H1 (cell line): ENCODE measurements around the gene MCEMP1. TPM values are rescaled to one million over a fixed set of nuclear protein-coding genes. Genes with fewer than 3 reads are reported as not detected.
A peak's percentile ranks its signal among the peaks of the same experiment; 100 is the strongest.

Experiments
- CTCF ChIA-PET: fragments of 300-600 bp; sonication (Branson Sonifier 250); formaldehyde crosslinking; loops from one replicate; lab custom pipeline; 2021; ENCODE audit not compliant: partially characterized antibody; lab: Charles Lee
- POLR2A ChIA-PET: fragments of 300-600 bp; sonication (Branson Sonifier 250); formaldehyde crosslinking; loops from one replicate; lab custom pipeline; 2021; ENCODE audit warnings: inconsistent platforms; ENCODE audit not compliant: partially characterized antibody; lab: Charles Lee
- DNase-seq, 2 experiments: peaks; one replicate each; pipeline versions ENCODE4 v3.0.0 to v3.0.0-alpha.2; 2010 to 2022; ENCODE audit warnings: low spot score in 2 of 2, low read depth in 1 of 2, mixed read lengths in 1 of 2
- FAIRE-seq: peaks from 2 replicates; lab custom pipeline; 2011; peaks lifted over from hg19 to GRCh38; lab: Jason Lieb, UNC
- H2AFZ ChIP-seq: 2 replicates; pipeline ENCODE4 v1.8.1; 2012; ENCODE audit warnings: low read length, inconsistent platforms
- H2AK5ac ChIP-seq: 2 replicates; pipeline ENCODE4 v1.6.1; 2013; ENCODE audit warnings: low read depth, low read length
- H2BK120ac ChIP-seq: replicated peaks from 2 replicates; pipeline ENCODE3; 2013; ENCODE audit warnings: low read depth, low read length, inconsistent platforms
- H2BK12ac ChIP-seq: 2 replicates; pipeline ENCODE4 v1.6.1; 2013; ENCODE audit warnings: low read depth, low read length
- H2BK15ac ChIP-seq: 2 replicates; pipeline ENCODE4 v1.6.1; 2013; ENCODE audit warnings: low read length
- H2BK20ac ChIP-seq: 2 replicates; pipeline ENCODE4 v1.6.1; 2013; ENCODE audit warnings: low read length
- H2BK5ac ChIP-seq: 2 replicates; pipeline ENCODE4 v1.6.1; 2013; ENCODE audit warnings: low read depth, low read length
- H3K14ac ChIP-seq: 2 replicates; pipeline ENCODE4 v1.6.1; 2013; ENCODE audit warnings: inconsistent platforms; ENCODE audit not compliant: insufficient read length
- H3K18ac ChIP-seq: 2 replicates; pipeline ENCODE4 v1.6.1; 2013; ENCODE audit warnings: low read length; ENCODE audit errors: extremely low read depth
- H3K23ac ChIP-seq: 2 replicates; pipeline ENCODE4 v1.6.1; 2013; ENCODE audit warnings: inconsistent platforms; ENCODE audit not compliant: insufficient read length
- H3K23me2 ChIP-seq: 2 replicates; pipeline ENCODE4 v1.6.1; 2013; ENCODE audit warnings: low read depth, low read length
- H3K27ac ChIP-seq: 2 replicates; pipeline ENCODE4 v1.6.1; 2011; ENCODE audit warnings: low read depth, low read length, inconsistent platforms
- H3K27me3 ChIP-seq, 4 experiments: replicated peaks in 1 of 4; 1 replicate in 1 of 4; 2 replicates in 3 of 4; pipeline versions ENCODE4 v1.6.1 to v1.8.1; 2011 to 2013; ENCODE audit warnings: low read length in 3 of 4, mild to moderate bottlenecking in 3 of 4, inconsistent platforms in 2 of 4, mixed read lengths in 2 of 4, moderate library complexity in 1 of 4; ENCODE audit not compliant: control insufficient read depth in 3 of 4, insufficient read depth in 3 of 4; ENCODE audit errors: extremely low read depth in 1 of 4
- H3K36me3 ChIP-seq, 4 experiments: 2 replicates each; pipeline versions ENCODE4 v1.6.1 to v1.8.1; 2011 to 2013; ENCODE audit warnings: mild to moderate bottlenecking in 4 of 4, low read length in 3 of 4, moderate library complexity in 2 of 4, control low read depth in 1 of 4, inconsistent platforms in 1 of 4; ENCODE audit not compliant: insufficient read depth in 4 of 4, control insufficient read depth in 2 of 4
- H3K4ac ChIP-seq: replicated peaks from 2 replicates; pipeline ENCODE3; 2013; ENCODE audit warnings: low read length, low read depth, mixed read lengths, inconsistent platforms; ENCODE audit not compliant: insufficient read length
- H3K4me1 ChIP-seq, 4 experiments: replicated peaks in 1 of 4; 1 replicate in 1 of 4; 2 replicates in 3 of 4; pipeline versions ENCODE4 v1.6.1 to v1.8.1; 2011 to 2013; ENCODE audit warnings: low read length in 3 of 4, inconsistent platforms in 2 of 4, mixed read lengths in 1 of 4; ENCODE audit not compliant: insufficient read depth in 4 of 4, control insufficient read depth in 3 of 4
- H3K4me2 ChIP-seq, 2 experiments: 2 replicates each; pipeline versions ENCODE4 v1.6.1 to v1.8.1; 2011 to 2013; ENCODE audit warnings: low read depth in 2 of 2, low read length in 2 of 2, control low read depth in 1 of 2, inconsistent platforms in 1 of 2, mild to moderate bottlenecking in 1 of 2; ENCODE audit not compliant: insufficient read depth in 1 of 2
- H3K4me3 ChIP-seq, 4 experiments: fragments of 200-600, 300-600 bp in 1 of 4; sonication (generic), shearing (Covaris generic), sonication (Bioruptor Twin) in 1 of 4; 2 replicates each; pipeline versions ENCODE4 v1.5.1 to v1.8.1; 2011 to 2016; ENCODE audit warnings: low read length in 4 of 4, low read depth in 3 of 4, control low read depth in 2 of 4, inconsistent platforms in 2 of 4, mild to moderate bottlenecking in 2 of 4, mixed read lengths in 1 of 4, moderate library complexity in 1 of 4; ENCODE audit not compliant: insufficient read depth in 2 of 4; ENCODE audit errors: extremely low read depth in 1 of 4
- H3K56ac ChIP-seq: replicated peaks from 2 replicates; pipeline ENCODE3; 2013; ENCODE audit warnings: low read depth, mild to moderate bottlenecking, mixed read lengths, low read length, inconsistent platforms; ENCODE audit not compliant: insufficient read length
- H3K79me1 ChIP-seq: 2 replicates; pipeline ENCODE4 v1.6.1; 2013; ENCODE audit warnings: low read depth, low read length, control low read depth
- H3K79me2 ChIP-seq, 2 experiments: 2 replicates each; pipeline versions ENCODE4 v1.6.1 to v1.8.1; 2012 to 2013; ENCODE audit warnings: low read length in 2 of 2, mild to moderate bottlenecking in 2 of 2, inconsistent platforms in 1 of 2; ENCODE audit not compliant: insufficient read depth in 2 of 2, control insufficient read depth in 1 of 2
- H3K9ac ChIP-seq, 4 experiments: replicated peaks in 1 of 4; 1 replicate in 1 of 4; 2 replicates in 3 of 4; pipeline versions ENCODE4 v1.6.1 to v1.8.1; 2011 to 2013; ENCODE audit warnings: low read depth in 3 of 4, low read length in 3 of 4, control low read depth in 2 of 4, mild to moderate bottlenecking in 2 of 4, moderate library complexity in 2 of 4, inconsistent platforms in 1 of 4; ENCODE audit errors: extremely low read depth in 1 of 4
- H3K9me3 ChIP-seq, 2 experiments: 2 replicates each; pipeline versions ENCODE4 v1.6.1 to v1.8.1; 2012 to 2013; ENCODE audit warnings: mild to moderate bottlenecking in 2 of 2, moderate library complexity in 2 of 2, control low read depth in 1 of 2, inconsistent platforms in 1 of 2, low read depth in 1 of 2, low read length in 1 of 2, mixed read lengths in 1 of 2; ENCODE audit not compliant: insufficient read depth in 2 of 2
- H4K20me1 ChIP-seq, 2 experiments: replicated peaks in 1 of 2; 2 replicates each; pipeline versions ENCODE3 to v1.8.1; 2011 to 2013; ENCODE audit warnings: inconsistent platforms in 2 of 2, low read length in 2 of 2, mild to moderate bottlenecking in 1 of 2; ENCODE audit not compliant: insufficient read depth in 2 of 2, control insufficient read depth in 1 of 2
- H4K5ac ChIP-seq: 2 replicates; pipeline ENCODE4 v1.6.1; 2013; ENCODE audit warnings: low read length, low read depth, mixed read lengths, inconsistent platforms; ENCODE audit not compliant: insufficient read length
- H4K8ac ChIP-seq: 2 replicates; pipeline ENCODE4 v1.8.0; 2013; ENCODE audit warnings: mild to moderate bottlenecking, moderate library complexity, low read length, inconsistent platforms; ENCODE audit not compliant: insufficient read depth; ENCODE audit errors: extremely low read depth
- H4K91ac ChIP-seq: replicated peaks from 2 replicates; pipeline ENCODE3; 2013; ENCODE audit warnings: low read length, mixed read lengths, inconsistent platforms; ENCODE audit not compliant: insufficient read length
- BCL11A ChIP-seq, 2 experiments: IDR thresholded peaks; one replicate each; pipeline ENCODE4 v1.6.1; 2011; ENCODE audit warnings: low read depth in 2 of 2, low read length in 2 of 2, mild to moderate bottlenecking in 2 of 2
- CEBPB ChIP-seq: IDR thresholded peaks from 2 replicates; pipeline ENCODE4 v1.6.1; 2012; ENCODE audit warnings: low read depth, low read length
- CTBP2 ChIP-seq: IDR thresholded peaks from 2 replicates; pipeline ENCODE4 v1.7.0; 2011; ENCODE audit warnings: borderline replicate concordance, mild to moderate bottlenecking, moderate library complexity, mixed read lengths, low read length; ENCODE audit not compliant: insufficient read depth, insufficient read length
- EGR1 ChIP-seq: IDR thresholded peaks from 2 replicates; pipeline ENCODE4 v1.6.1; 2011; ENCODE audit warnings: low read depth, low read length, borderline replicate concordance
- JUN ChIP-seq: IDR thresholded peaks from 2 replicates; pipeline ENCODE4 v1.6.1; 2011; ENCODE audit warnings: low read depth, mild to moderate bottlenecking, improper control_type of control experiment, low read length
- MAFK ChIP-seq: IDR thresholded peaks from 2 replicates; pipeline ENCODE4 v1.6.1; 2012; ENCODE audit warnings: low read depth, mild to moderate bottlenecking, improper control_type of control experiment, low read length
- POLR2A ChIP-seq, 2 experiments: IDR thresholded peaks; 1 replicate in 1 of 2; 2 replicates in 1 of 2; pipeline ENCODE4 v1.6.1; 2011; ENCODE audit warnings: low read depth in 2 of 2, low read length in 2 of 2, mild to moderate bottlenecking in 2 of 2; ENCODE audit errors: control extremely low read depth in 1 of 2
- RXRA ChIP-seq: IDR thresholded peaks from 2 replicates; pipeline ENCODE4 v1.6.1; 2011; ENCODE audit warnings: low read depth, mild to moderate bottlenecking, low read length, moderate library complexity; ENCODE audit not compliant: insufficient read depth
- TCF12 ChIP-seq: IDR thresholded peaks from 2 replicates; pipeline ENCODE4 v1.6.1; 2011; ENCODE audit warnings: low read depth, mild to moderate bottlenecking, low read length
- WGBS, 2 experiments: shearing (Covaris generic) in 1 of 2; methylation state at CpG; one replicate each; pipeline versions ENCODE4 v1.1.6 to v1.1.7; 2013 to 2015; ENCODE audit warnings: low lambda C conversion rate in 2 of 2, mixed read lengths in 2 of 2, inconsistent platforms in 1 of 2, low coverage in 1 of 2, missing lambda C conversion rate in 1 of 2; ENCODE audit not compliant: insufficient replicate concordance in 2 of 2, insufficient coverage in 1 of 2, insufficient read length in 1 of 2; ENCODE audit errors: extremely low coverage in 1 of 2, missing lambda C conversion rate in 1 of 2; 5-methylcytosine and 5-hydroxymethylcytosine counted together
- polyA plus RNA-seq, 7 experiments: library from polyadenylated mRNA; depleted of rRNA in 3 of 7; stranded (reverse) in 5 of 7; unstranded in 2 of 7; fragments of >200 nt in 5 of 7; fragments of 200-250 nt in 2 of 7; gene quantifications; 1 replicate in 5 of 7; 2 replicates in 1 of 7; 4 replicates in 1 of 7; pipeline versions ENCODE4 v1.2.1 to v1.2.3, GENCODE V29; 2011 to 2013; ENCODE audit warnings: missing spikeins in 2 of 7, mixed read lengths in 2 of 7
- total RNA-seq: library from RNA; stranded (reverse); fragmentation: NEBNext Ultra II Directional; extraction: Animal tissue kit (Norgen Biotek cat#: 25700); gene quantifications from 2 replicates; pipeline ENCODE4 v1.2.1, GENCODE V29; 2021

MCEMP1 gene
- total and polyA plus RNA-seq, 2 of the 8 experiments (the other 6 are each of a cell fraction or from before 2014, with no cell fraction given) = not detected

DNA sequence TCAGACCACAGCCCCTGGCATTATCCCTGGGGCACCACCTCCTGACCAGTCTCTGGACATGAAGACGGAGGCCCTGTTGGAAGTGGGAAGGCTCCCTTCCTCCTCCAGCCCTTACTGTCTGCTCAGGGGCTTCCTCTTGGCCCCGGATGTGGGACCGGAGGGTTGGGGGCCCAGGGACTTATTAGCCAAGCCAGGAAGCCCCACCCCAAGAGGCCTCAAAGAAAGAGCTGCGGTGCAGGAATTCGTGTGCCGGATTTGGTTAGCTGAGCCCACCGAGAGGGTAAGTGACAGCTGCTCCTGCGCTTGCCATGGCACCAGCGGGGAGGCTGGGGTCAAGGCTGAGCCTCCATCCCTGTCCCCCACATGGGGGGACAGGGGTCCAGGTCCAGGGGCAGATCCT, 8.0 kb upstream of the MCEMP1 start, which contains the start of gene RETN:
Gene RETN (plus strand): TSS at position 208 of the 400 bp plus-strand sequence. CDS start 278 bp downstream, outside the sequence.
- TF ChIP-seq CEBPB (no peak), BCL11A (IDR thresholded peaks at IDR 0.05; ENCODE audit: low read depth in 2 of 2, low read length in 2 of 2) (no peak), MAFK (no peak), POLR2A (IDR thresholded peaks at IDR 0.05; ENCODE audit: control extremely low read depth in 1 of 2, low read depth in 2 of 2, low read length in 2 of 2) (no peak), EGR1 (no peak), CTBP2 (no peak), JUN (no peak), TCF12 (no peak), RXRA (no peak)
- ChIA-PET POLR2A (interaction anchor here (0.8 to 1.7 kb wide), 4 partner anchors 9 to 130 kb away, joined by 3 to 6 read pairs (median 4); partner anchors contain the start of gene TRAPPC5), CTCF (interaction anchor here (0.5 to 4.7 kb wide), 11 partner anchors 12 to 112 kb away, joined by 3 to 32 read pairs (median 4); partner anchors contain the start of gene TRAPPC5)
- Histone ChIP-seq H3K56ac (no peak within 1 kb of the TSS), H3K9ac (no peak within 1 kb of the TSS), H3K14ac (no peak within 1 kb of the TSS), H3K4me3 (peak within 1 kb of the TSS in 3 of 4 experiments; percentile 15 to 70 (median 51); a peak in 5 of 8 replicates), H3K79me1 (no peaks in the 10 kb centered on the region), H2BK5ac (no peak within 1 kb of the TSS), H2BK15ac (no peak within 1 kb of the TSS), H3K79me2 (no peaks in the 10 kb centered on the region), H3K27ac (no peak within 1 kb of the TSS), H3K36me3 (no peaks in the 10 kb centered on the region), H3K4ac (no peak within 1 kb of the TSS), H3K9me3 (no peaks in the 10 kb centered on the region), H3K4me1 (peaks cover 0 to 3% (median 1%) of the 10 kb centered on the region in 4 experiments; a peak in 1 of 7 replicates), H4K8ac (no peak within 1 kb of the TSS), H2BK120ac (no peak within 1 kb of the TSS), H3K23me2 (peaks cover 2% of the 10 kb centered on the region; the same call in 1 of the 2 replicates), H2AK5ac (no peak within 1 kb of the TSS), H3K4me2 (peak within 1 kb of the TSS; percentile 70 to 86), H2BK12ac (no peak within 1 kb of the TSS), H3K27me3 (peaks cover 0 to 18% (median 11%) of the 10 kb centered on the region in 4 experiments; a peak in 4 of 7 replicates), H3K23ac (no peak within 1 kb of the TSS), H2AFZ (no peak within 1 kb of the TSS), H4K91ac (no peak within 1 kb of the TSS), H3K18ac (no peak within 1 kb of the TSS), H4K20me1 (no peaks in the 10 kb centered on the region), H4K5ac (no peak within 1 kb of the TSS), H2BK20ac (no peak within 1 kb of the TSS)
- FAIRE-seq (no peak), DNase-seq (no peak)
- 75% methylated on average over 7 of the region's 9 CpGs; no CpG with 5 or more reads in 1 of the 2 experiments for WGBS, 2 experiments
